Uterus (tissue), 4 donors: ENCODE data around the gene BSN. TPM values are rescaled to one million over a fixed set of nuclear protein-coding genes. Genes with fewer than 3 reads are reported as not detected.

Experiments used
- DNase-seq, 2 donors: peaks; one replicate each; pipeline ENCODE4 v3.0.0-alpha.2; 2019 to 2020
- H3K27ac ChIP-seq, 2 donors: fragments of 200-600 bp; sonication (generic); 1 replicate in 1 of 2; 2 replicates in 1 of 2; pipeline ENCODE4 v1.5.1; 2016 to 2018
- H3K27me3 ChIP-seq, 2 donors: fragments of 200-600 bp; sonication (generic); one replicate each; pipeline ENCODE4 v1.5.1; 2018 to 2019; ENCODE audit warnings: control low read depth in 1 of 2
- H3K36me3 ChIP-seq, 2 donors: fragments of 200-600 bp; sonication (generic); one replicate each; pipeline ENCODE4 v1.5.1; 2019; ENCODE audit warnings: control low read depth in 1 of 2
- H3K4me1 ChIP-seq, 2 donors: fragments of 200-600 bp; sonication (generic); one replicate each; pipeline ENCODE4 v1.5.1; 2018 to 2019; ENCODE audit warnings: control low read depth in 1 of 2
- H3K4me3 ChIP-seq, 2 donors: fragments of 200-600 bp; sonication (generic); 1 replicate in 1 of 2; 2 replicates in 1 of 2; pipeline ENCODE4 v1.5.1; 2018 to 2019; ENCODE audit warnings: mild to moderate bottlenecking in 1 of 2
- H3K9me3 ChIP-seq, 2 donors: fragments of 200-600 bp; sonication (generic); one replicate each; pipeline ENCODE4 v1.5.1; 2019; ENCODE audit warnings: control low read depth in 1 of 2
- POLR2A ChIP-seq, 2 donors: fragments of 450-650 bp; IDR thresholded peaks; one replicate each; pipeline ENCODE4 v1.6.1; 2016; ENCODE audit warnings: antibody characterized with exemption in 2 of 2, mild to moderate bottlenecking in 1 of 2, moderate library complexity in 1 of 2
- intact Hi-C: fragments of 100-400 bp; cut with DNase I; formaldehyde crosslinking; loops from one replicate; pipeline ENCODE4 v1.15.1; 2023; ENCODE audit warnings: low total_unique reads
- total RNA-seq, 4 donors: library from RNA; depleted of rRNA in 3 of 4; stranded (reverse); fragments of >200 nt in 3 of 4; gene quantifications; one replicate each; pipeline versions ENCODE4 v1.1.0 to v1.2.4, GENCODE V29; 2014 to 2023
- TF ChIP-seq, protein P1 (sequence below), 4 experiments: fragments of 200-600 bp in 2 of 4; fragments of 450-650 bp in 2 of 4; sonication (generic) in 2 of 4; IDR thresholded peaks; one replicate each; pipeline ENCODE4 v1.5.1; 2016 to 2019; ENCODE audit warnings: antibody characterized with exemption in 4 of 4, mild to moderate bottlenecking in 2 of 4, moderate library complexity in 1 of 4
- donor health status: DM: yes; HTN: yes; CAD: no.

Gene BSN
- total RNA-seq, 4 donors from 2014 or later = 0.29 to 0.95 (median 0.60) TPM

DNA sequence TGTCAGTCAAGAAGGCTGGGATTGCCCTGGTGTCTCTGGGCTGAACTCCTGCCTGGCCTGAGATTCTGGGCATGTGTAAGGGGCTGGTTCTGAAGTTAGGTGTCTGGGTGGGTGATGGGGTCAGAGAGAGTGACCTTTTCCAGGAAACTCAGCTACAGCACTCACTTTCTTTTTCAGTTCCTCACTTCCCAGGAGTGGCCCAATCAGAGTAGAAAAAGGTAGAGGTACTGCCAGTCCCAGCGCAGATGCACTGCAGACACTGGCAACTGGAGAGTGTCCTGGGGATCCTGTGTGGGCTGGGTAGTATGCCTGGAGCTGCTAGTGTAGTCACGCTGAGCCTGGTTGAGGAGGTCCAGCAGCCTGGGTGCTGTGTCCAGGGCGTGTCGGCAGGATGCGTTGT is 73.4 kb downstream of the BSN start:
- Histone ChIP-seq H3K36me3 (no peaks in the 10 kb centered on the region), H3K27ac (no peak overlapping the region), H3K4me1 (no peaks in the 10 kb centered on the region), H3K27me3 (no peaks in the 10 kb centered on the region), H3K9me3 (no peaks in the 10 kb centered on the region), H3K4me3 (no peak overlapping the region)
- TF ChIP-seq, protein P1, sequence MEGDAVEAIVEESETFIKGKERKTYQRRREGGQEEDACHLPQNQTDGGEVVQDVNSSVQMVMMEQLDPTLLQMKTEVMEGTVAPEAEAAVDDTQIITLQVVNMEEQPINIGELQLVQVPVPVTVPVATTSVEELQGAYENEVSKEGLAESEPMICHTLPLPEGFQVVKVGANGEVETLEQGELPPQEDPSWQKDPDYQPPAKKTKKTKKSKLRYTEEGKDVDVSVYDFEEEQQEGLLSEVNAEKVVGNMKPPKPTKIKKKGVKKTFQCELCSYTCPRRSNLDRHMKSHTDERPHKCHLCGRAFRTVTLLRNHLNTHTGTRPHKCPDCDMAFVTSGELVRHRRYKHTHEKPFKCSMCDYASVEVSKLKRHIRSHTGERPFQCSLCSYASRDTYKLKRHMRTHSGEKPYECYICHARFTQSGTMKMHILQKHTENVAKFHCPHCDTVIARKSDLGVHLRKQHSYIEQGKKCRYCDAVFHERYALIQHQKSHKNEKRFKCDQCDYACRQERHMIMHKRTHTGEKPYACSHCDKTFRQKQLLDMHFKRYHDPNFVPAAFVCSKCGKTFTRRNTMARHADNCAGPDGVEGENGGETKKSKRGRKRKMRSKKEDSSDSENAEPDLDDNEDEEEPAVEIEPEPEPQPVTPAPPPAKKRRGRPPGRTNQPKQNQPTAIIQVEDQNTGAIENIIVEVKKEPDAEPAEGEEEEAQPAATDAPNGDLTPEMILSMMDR (IDR thresholded peaks at IDR 0.05) = no peak
- TF ChIP-seq POLR2A (IDR thresholded peaks at IDR 0.05) = no peak
- intact Hi-C loops = no loop called here
- DNase-seq = no peak

DNA sequence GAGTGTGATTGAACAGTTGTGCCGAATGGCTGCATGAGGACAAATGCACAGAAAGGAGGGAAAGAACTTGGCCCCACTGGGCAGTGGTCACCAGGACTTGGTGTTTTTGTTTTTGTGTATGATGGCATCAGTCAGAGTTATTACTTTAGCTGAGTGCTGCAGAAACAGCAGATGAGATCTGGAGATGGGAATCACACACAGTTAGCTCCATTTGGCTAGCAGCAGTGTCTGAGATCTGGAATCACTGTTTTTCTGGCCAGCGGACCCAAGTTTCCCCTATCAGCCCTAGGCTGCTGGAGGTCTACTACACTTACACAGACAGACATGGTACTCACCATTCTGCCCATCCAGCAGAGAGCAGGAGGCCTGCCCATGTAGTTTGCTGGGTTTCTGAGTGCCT is 74.0 kb downstream of the BSN start:
- Histone ChIP-seq H3K27me3 (no peaks in the 10 kb centered on the region), H3K4me3 (no peak overlapping the region), H3K36me3 (no peaks in the 10 kb centered on the region), H3K27ac (no peak overlapping the region), H3K9me3 (no peaks in the 10 kb centered on the region), H3K4me1 (no peaks in the 10 kb centered on the region)
- TF ChIP-seq POLR2A (IDR thresholded peaks at IDR 0.05) = no peak
- TF ChIP-seq, protein P1 (IDR thresholded peaks at IDR 0.05) = no peak
- DNase-seq = no peak
- intact Hi-C loops = no loop called here

DNA sequence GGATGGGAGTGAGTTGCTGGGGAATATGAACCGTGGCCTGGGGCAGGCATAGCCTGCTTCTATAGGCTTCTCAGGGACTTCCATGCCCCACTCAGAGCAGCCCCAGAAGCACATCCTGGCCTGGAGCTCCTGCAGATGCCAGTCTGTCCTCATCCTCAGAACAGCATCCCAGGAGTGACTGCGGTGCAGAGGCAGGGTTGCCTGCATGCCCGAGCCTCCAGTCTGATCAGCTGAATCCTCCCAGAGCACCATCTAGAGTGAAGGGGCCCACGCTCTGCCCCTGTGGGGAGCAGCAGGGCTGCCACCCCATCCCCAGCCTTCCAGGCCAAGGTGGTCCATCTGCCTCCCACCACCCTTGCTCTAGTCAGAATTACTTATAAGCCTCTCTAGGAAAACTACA is 75.2 kb downstream of the BSN start:
- H3K27me3 ChIP-seq = no peaks in the 10 kb centered on the region
- no peak for DNase-seq
- H3K27ac ChIP-seq = no peak overlapping the region
- TF ChIP-seq POLR2A (IDR thresholded peaks at IDR 0.05) = no peak
- TF ChIP-seq, protein P1 (IDR thresholded peaks at IDR 0.05) = no peak
- intact Hi-C loops = no loop called here
- H3K4me3 ChIP-seq = no peak overlapping the region
- H3K9me3 ChIP-seq = no peaks in the 10 kb centered on the region
- no peaks in the 10 kb centered on the region for H3K36me3 ChIP-seq
- H3K4me1 ChIP-seq = no peaks in the 10 kb centered on the region

DNA sequence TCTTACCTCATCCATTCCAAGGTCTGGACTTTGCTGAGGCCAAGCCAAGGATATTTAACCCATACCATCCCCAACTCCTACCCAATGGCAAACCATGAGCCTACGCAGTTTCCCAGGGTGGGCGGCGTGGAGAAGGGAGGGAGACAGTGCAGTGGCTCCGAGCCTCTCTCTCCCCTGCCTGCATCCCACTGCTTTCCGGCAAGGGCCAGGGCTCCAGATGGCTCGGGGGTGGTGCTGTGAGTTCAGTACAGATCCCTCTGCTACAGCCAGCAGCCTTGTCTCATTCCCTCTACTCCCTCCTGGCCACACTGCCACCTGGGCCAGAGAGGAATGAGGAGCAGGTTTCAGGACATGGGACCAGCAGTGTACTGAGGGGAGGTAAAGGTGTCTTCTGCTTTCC is 75.6 kb downstream of the BSN start:
- Histone ChIP-seq H3K27ac (no peak overlapping the region), H3K9me3 (no peaks in the 10 kb centered on the region), H3K4me1 (no peaks in the 10 kb centered on the region), H3K4me3 (no peak overlapping the region), H3K27me3 (no peaks in the 10 kb centered on the region), H3K36me3 (no peaks in the 10 kb centered on the region)
- intact Hi-C loops = no loop called here
- DNase-seq = no peak
- no peak for TF ChIP-seq POLR2A (IDR thresholded peaks at IDR 0.05)
- TF ChIP-seq, protein P1 (IDR thresholded peaks at IDR 0.05) = no peak

DNA sequence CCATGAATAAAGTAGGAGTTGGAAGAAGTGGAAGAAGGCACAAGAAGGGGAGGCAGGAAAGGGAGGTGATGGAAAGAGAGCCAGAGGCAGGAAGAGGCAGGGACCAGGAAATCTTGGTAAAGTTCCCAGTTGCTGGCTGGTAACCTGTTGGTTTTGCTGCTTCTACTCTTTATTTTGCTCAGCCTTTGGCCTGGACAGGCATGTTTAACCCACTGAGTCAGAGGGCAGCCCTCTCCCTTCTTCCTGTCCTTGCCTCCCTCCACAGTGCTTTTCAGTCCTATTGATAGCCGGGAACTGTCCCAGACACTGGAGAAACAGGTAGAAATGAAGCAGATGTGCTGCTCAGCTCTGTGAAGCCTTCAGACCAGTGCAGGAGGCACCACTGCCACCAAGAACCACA is 76.5 kb downstream of the BSN start:
- H3K36me3 ChIP-seq = no peaks in the 10 kb centered on the region
- H3K4me3 ChIP-seq = no peak overlapping the region
- no peak for DNase-seq
- intact Hi-C loops = no loop called here
- H3K9me3 ChIP-seq = no peaks in the 10 kb centered on the region
- H3K27ac ChIP-seq = no peak overlapping the region
- no peaks in the 10 kb centered on the region for H3K27me3 ChIP-seq
- TF ChIP-seq, protein P1 (IDR thresholded peaks at IDR 0.05) = no peak
- no peak for TF ChIP-seq POLR2A (IDR thresholded peaks at IDR 0.05)
- H3K4me1 ChIP-seq = no peaks in the 10 kb centered on the region
